WTC11 (cell line): ENCODE measurements around the gene PCDH9.

ENCODE experiments used
- CREM ChIP-seq: sonication (generic); formaldehyde crosslinking; IDR thresholded peaks from 2 replicates; pipeline ENCODE4 v1.8.1; 2022; ENCODE audit warnings: mild to moderate bottlenecking, missing genetic modification reagents, moderate library complexity
- ESRRA ChIP-seq: sonication (generic); formaldehyde crosslinking; IDR thresholded peaks from 2 replicates; pipeline ENCODE4 v1.8.1; 2022; ENCODE audit warnings: mild to moderate bottlenecking, missing genetic modification reagents, borderline replicate concordance
- PRRX2 ChIP-seq: fragments of 250-450 bp; sonication (Bioruptor Pico); IDR thresholded peaks from 2 replicates; pipeline ENCODE4 v1.8.0; 2021; ENCODE audit warnings: mild to moderate bottlenecking
- ZNF121 ChIP-seq: sonication (generic); formaldehyde crosslinking; IDR thresholded peaks from 2 replicates; pipeline ENCODE4 v1.8.0; 2023; ENCODE audit warnings: missing genetic modification reagents
- ZNF138 ChIP-seq: sonication (generic); formaldehyde crosslinking; conservative IDR thresholded peaks from 2 replicates; pipeline ENCODE4 v1.8.1; 2022; ENCODE audit warnings: mild to moderate bottlenecking, moderate library complexity, missing genetic modification reagents
- TF ChIP-seq, protein P1 (sequence below): sonication (generic); formaldehyde crosslinking; IDR thresholded peaks from 2 replicates; pipeline ENCODE4 v1.8.0; 2022; ENCODE audit warnings: mild to moderate bottlenecking, missing genetic modification reagents
- TF ChIP-seq, protein P2 (sequence below): fragments of 200-600 bp; IDR thresholded peaks from 2 replicates; pipeline ENCODE4 v1.8.0; 2022; ENCODE audit warnings: antibody characterized with exemption
- TF ChIP-seq, protein P3 (sequence below): sonication (generic); formaldehyde crosslinking; IDR thresholded peaks from 2 replicates; pipeline ENCODE4 v1.8.0; 2022; ENCODE audit warnings: missing genetic modification reagents

DNA sequence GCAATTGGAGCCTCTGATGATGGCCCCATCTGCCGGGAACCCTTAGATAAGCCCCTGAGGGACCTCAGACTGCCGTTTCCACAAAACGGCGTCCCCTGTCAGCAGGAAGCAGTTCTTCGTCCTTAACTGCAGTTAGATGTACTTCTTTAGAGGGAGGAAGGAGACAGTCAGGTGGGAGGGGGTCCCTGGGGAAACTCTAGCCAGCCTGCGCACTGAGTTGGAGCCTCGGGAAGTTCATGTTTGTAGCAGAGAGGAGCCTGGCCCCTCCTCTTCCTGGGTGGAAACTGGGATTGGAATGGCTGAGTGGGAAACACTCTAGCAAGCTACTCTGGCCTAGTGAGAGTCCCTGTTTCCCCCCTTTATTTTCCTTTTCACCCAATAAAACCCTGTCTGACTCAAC is 612.4 kb downstream of the PCDH9 start:
- TF ChIP-seq ZNF138 (CRISPR knock-in tag) (no peak), ESRRA (CRISPR knock-in tag) (no peak), ZNF121 (CRISPR knock-in tag) (no peak), CREM (CRISPR knock-in tag) (no peak), PRRX2 (CRISPR knock-in tag) (no peak)
- TF ChIP-seq, protein P1, sequence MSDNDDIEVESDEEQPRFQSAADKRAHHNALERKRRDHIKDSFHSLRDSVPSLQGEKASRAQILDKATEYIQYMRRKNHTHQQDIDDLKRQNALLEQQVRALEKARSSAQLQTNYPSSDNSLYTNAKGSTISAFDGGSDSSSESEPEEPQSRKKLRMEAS (CRISPR knock-in tag) = no peak
- TF ChIP-seq, protein P2, sequence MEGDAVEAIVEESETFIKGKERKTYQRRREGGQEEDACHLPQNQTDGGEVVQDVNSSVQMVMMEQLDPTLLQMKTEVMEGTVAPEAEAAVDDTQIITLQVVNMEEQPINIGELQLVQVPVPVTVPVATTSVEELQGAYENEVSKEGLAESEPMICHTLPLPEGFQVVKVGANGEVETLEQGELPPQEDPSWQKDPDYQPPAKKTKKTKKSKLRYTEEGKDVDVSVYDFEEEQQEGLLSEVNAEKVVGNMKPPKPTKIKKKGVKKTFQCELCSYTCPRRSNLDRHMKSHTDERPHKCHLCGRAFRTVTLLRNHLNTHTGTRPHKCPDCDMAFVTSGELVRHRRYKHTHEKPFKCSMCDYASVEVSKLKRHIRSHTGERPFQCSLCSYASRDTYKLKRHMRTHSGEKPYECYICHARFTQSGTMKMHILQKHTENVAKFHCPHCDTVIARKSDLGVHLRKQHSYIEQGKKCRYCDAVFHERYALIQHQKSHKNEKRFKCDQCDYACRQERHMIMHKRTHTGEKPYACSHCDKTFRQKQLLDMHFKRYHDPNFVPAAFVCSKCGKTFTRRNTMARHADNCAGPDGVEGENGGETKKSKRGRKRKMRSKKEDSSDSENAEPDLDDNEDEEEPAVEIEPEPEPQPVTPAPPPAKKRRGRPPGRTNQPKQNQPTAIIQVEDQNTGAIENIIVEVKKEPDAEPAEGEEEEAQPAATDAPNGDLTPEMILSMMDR = no peak
- TF ChIP-seq, protein P3, sequence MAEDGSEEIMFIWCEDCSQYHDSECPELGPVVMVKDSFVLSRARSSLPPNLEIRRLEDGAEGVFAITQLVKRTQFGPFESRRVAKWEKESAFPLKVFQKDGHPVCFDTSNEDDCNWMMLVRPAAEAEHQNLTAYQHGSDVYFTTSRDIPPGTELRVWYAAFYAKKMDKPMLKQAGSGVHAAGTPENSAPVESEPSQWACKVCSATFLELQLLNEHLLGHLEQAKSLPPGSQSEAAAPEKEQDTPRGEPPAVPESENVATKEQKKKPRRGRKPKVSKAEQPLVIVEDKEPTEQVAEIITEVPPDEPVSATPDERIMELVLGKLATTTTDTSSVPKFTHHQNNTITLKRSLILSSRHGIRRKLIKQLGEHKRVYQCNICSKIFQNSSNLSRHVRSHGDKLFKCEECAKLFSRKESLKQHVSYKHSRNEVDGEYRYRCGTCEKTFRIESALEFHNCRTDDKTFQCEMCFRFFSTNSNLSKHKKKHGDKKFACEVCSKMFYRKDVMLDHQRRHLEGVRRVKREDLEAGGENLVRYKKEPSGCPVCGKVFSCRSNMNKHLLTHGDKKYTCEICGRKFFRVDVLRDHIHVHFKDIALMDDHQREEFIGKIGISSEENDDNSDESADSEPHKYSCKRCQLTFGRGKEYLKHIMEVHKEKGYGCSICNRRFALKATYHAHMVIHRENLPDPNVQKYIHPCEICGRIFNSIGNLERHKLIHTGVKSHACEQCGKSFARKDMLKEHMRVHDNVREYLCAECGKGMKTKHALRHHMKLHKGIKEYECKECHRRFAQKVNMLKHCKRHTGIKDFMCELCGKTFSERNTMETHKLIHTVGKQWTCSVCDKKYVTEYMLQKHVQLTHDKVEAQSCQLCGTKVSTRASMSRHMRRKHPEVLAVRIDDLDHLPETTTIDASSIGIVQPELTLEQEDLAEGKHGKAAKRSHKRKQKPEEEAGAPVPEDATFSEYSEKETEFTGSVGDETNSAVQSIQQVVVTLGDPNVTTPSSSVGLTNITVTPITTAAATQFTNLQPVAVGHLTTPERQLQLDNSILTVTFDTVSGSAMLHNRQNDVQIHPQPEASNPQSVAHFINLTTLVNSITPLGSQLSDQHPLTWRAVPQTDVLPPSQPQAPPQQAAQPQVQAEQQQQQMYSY (CRISPR knock-in tag) = no peak
